CD4-positive, alpha-beta T cell treated with Interleukin-6 at 100 ng/mL for 8 hours (primary cell): ENCODE measurements around the gene DNAJC22.
"Not testable (repeated sequence)": the region's sequence is repeated elsewhere in the genome, so short reads cannot be mapped to it uniquely, and the experiment has no call there.

ENCODE experiments used
- DNase-seq: peaks from one replicate; pipeline ENCODE4 v3.0.0-alpha.2; 2020; ENCODE audit warnings: mixed read lengths, low spot score

The DNAJC22 gene

GRCh38 chr12:49375406-49375805 is 28.7 kb downstream of the DNAJC22 start:
- no peak for DNase-seq

GRCh38 chr12:49377386-49377785 is 30.7 kb downstream of the DNAJC22 start:
- no peak for DNase-seq

DNA sequence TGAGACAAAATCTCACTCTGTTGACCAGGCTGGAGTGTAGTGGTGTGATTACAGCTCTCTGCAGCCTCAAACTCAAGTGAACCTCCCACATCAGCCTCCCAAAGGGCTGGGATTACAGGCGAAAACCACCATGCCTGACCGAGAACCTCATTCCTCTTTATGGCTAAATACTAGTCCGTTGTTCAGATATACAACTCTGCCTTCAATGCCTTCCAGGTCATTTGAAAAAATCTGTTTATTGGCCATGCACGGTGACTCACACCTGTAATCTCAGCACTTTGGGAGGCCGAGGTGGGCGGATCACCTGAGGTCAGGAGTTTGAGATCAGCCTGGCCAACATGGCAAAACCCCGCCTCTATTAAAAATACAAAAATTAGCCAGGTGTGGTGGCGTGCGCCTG is 33.5 kb downstream of the DNAJC22 start:
- not testable (repeated sequence) for DNase-seq

DNA sequence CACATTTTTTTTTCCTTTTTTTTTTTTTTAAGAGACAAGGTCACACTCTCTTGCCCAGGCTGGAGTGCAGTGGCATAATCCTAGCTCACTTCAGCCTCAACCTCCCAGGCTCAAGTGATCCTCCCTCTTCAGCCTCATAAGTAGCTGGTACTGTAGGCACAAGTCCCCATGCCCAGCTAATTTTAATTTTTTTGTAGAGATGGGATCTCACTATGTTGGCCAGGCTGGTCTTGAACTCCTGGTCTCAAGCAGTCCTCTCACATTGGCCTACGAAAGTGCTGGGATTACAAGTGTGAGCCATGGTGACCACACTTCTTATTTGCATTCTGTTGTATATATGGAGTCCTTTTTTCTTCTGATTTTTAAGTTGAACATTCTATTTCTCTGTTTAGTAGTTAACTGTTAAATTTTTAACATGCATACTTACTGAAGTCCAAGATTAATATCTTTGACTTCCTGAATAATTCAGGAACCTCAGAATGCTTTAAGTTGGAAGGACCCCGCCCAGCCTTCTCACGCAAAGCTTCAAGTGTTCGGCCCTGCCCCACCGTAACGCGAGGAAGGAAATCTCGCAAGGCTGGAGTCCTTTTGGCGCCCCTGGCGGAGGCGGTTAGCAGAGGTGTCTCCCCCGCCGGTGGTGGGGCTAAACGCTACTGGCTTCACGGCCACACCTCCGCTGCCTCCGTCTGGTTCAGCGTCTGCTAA is 42.1 kb downstream of the DNAJC22 start:
- peak; percentile 59 for DNase-seq

GRCh38 chr12:49389387-49389703 is 42.7 kb downstream of the DNAJC22 start:
- no peak for DNase-seq

DNA sequence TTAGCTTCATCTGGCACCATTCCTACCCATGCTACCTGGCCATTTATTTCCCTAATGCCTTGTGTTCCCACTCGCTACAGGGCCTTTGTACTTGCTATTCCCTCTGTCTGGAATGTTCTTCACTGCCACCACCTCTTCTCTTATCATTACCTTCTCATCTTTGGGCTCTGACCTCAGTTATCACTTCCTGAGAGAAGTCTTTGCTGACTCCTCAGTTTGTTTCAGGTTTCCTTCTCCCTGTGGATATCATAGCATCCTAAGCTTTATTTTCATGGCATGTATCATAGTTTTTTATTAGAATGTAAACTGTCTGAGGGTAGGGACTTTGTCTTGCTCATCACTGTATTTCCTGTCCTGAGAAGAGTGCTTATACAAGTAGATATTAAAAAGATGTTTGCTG is 50.3 kb downstream of the DNAJC22 start:
- no peak for DNase-seq

DNA sequence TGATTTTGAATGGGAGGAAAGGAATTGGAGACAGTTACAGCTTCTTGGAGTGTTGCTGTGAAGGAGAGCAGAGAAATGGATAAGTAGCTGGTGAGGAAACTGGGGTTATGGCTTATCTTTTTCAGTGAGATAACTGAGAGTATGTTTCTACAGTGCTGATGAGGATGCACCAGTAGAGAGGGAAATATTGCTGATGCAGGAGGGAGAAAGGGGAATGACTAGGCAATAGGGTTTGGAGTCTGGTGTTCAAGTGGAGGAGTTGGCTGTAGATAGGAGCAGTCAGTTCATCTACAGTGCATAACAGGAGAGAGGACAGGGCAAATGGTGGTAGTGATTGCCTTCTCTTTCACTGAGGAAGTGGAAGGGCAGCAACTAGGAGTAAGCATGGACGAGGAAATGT is 53.6 kb downstream of the DNAJC22 start:
- DNase-seq, result no peak
